Activated T-cell treated with anti-CD3 and anti-CD28 coated beads for 24 hours (primary cell): ENCODE results near the gene LBX2.
A peak's percentile ranks its signal among the peaks of the same experiment; 100 is the strongest.

Experiments used
- DNase-seq: peaks from one replicate; pipeline ENCODE4 v3.0.0-alpha.2; 2020; ENCODE audit warnings: low read depth

Gene LBX2

GRCh38 chr2:74499267-74499939 lies at the start of gene LBX2:
TSS of gene LBX2 (minus strand) at chr2:74499603. CDS start at chr2:74499537, 66 bp downstream.
- DNase-seq: no peak

- no peak for DNase-seq
Observed at GRCh38 chr2:74548285-74548899, 49.0 kb upstream of the LBX2 start.

- no peak for DNase-seq
Observed at GRCh38 chr2:74546004-74546403, 46.6 kb upstream of the LBX2 start.

- no peak for DNase-seq
Observed at GRCh38 chr2:74544634-74545033, 45.2 kb upstream of the LBX2 start.

- DNase-seq: no peak
Observed at GRCh38 chr2:74542978-74543377, 43.6 kb upstream of the LBX2 start.

GRCh38 chr2:74540291-74540690 lies 40.9 kb upstream of the LBX2 start:
- no peak for DNase-seq

- DNase-seq: no peak
Observed at GRCh38 chr2:74538881-74539339, 39.5 kb upstream of the LBX2 start.

- no peak for DNase-seq
Observed at GRCh38 chr2:74537140-74537539, 37.7 kb upstream of the LBX2 start.

- DNase-seq: no peak
Observed at GRCh38 chr2:74536166-74536950, 37.0 kb upstream of the LBX2 start.

GRCh38 chr2:74535440-74535965 lies 36.1 kb upstream of the LBX2 start:
- DNase-seq: no peak

GRCh38 chr2:74534411-74534810 lies 35.0 kb upstream of the LBX2 start:
- no peak for DNase-seq

GRCh38 chr2:74533464-74533863 lies 34.1 kb upstream of the LBX2 start:
- DNase-seq: no peak

- no peak for DNase-seq
Observed at GRCh38 chr2:74532222-74532621, 32.8 kb upstream of the LBX2 start.

GRCh38 chr2:74531666-74532065 lies 32.3 kb upstream of the LBX2 start:
- no peak for DNase-seq

- DNase-seq: no peak
Observed at GRCh38 chr2:74530239-74531187, 31.1 kb upstream of the LBX2 start.

- peak; percentile 93 for DNase-seq
Observed at GRCh38 chr2:74529357-74530238, 30.2 kb upstream of the LBX2 start, which contains the start of the genes AUP1 and HTRA2. TSS of gene AUP1 (minus strand) at chr2:74529706. CDS start at chr2:74529629, 77 bp downstream. TSS of gene HTRA2 (plus strand) at chr2:74529933. CDS start at chr2:74530007, 74 bp downstream.

- DNase-seq: no peak
Observed at GRCh38 chr2:74528600-74529356, 29.4 kb upstream of the LBX2 start.

- DNase-seq: no peak
Observed at GRCh38 chr2:74527741-74528140, 28.3 kb upstream of the LBX2 start.

- DNase-seq: no peak
Observed at GRCh38 chr2:74526649-74527230, 27.3 kb upstream of the LBX2 start.
